Raji (cell line): Measurements from ENCODE around the gene VAC14.

ENCODE experiments used
- POLR2A ChIP-seq: IDR thresholded peaks from 2 replicates; pipeline ENCODE4 v1.6.1; 2011; ENCODE audit warnings: low read depth, low read length, control low read depth; ENCODE audit not compliant: insufficient read depth

VAC14 gene

GRCh38 chr16:70754851-70755600 lies 45.9 kb downstream of the VAC14 start:
- no peak for TF ChIP-seq POLR2A

- no peak for TF ChIP-seq POLR2A
Observed at GRCh38 chr16:70754371-70754770, 46.6 kb downstream of the VAC14 start.

GRCh38 chr16:70753694-70754325 lies 47.1 kb downstream of the VAC14 start:
- TF ChIP-seq POLR2A, result no peak

- no peak for TF ChIP-seq POLR2A
Observed at GRCh38 chr16:70753228-70753627, 47.7 kb downstream of the VAC14 start.

- no peak for TF ChIP-seq POLR2A
Observed at GRCh38 chr16:70752426-70752825, 48.5 kb downstream of the VAC14 start.

- no peak for TF ChIP-seq POLR2A
Observed at GRCh38 chr16:70751593-70751992, 49.4 kb downstream of the VAC14 start.

- no peak for TF ChIP-seq POLR2A
Observed at GRCh38 chr16:70750893-70751467, 50.0 kb downstream of the VAC14 start.

- TF ChIP-seq POLR2A, result no peak
Observed at GRCh38 chr16:70749681-70750601, 51.0 kb downstream of the VAC14 start.

GRCh38 chr16:70749006-70749678 lies 51.8 kb downstream of the VAC14 start:
- no peak for TF ChIP-seq POLR2A

- TF ChIP-seq POLR2A, result no peak
Observed at GRCh38 chr16:70747703-70748631, 53.0 kb downstream of the VAC14 start.

GRCh38 chr16:70746708-70747424 lies 54.1 kb downstream of the VAC14 start:
- TF ChIP-seq POLR2A, result no peak

GRCh38 chr16:70746040-70746707 lies 54.8 kb downstream of the VAC14 start:
- no peak for TF ChIP-seq POLR2A
